Activated effector memory CD4-positive, alpha-beta T cell treated with Interleukin-2 at 50 U/mL for 16 hours (primary cell): ENCODE results near the gene RLN3.
"Not testable (repeated sequence)": the region's sequence is repeated elsewhere in the genome, so short reads cannot be mapped to it uniquely, and the experiment has no call there.

ENCODE experiments used
- DNase-seq: peaks from one replicate; pipeline ENCODE4 v3.0.0-alpha.2; 2020

The RLN3 gene

DNA sequence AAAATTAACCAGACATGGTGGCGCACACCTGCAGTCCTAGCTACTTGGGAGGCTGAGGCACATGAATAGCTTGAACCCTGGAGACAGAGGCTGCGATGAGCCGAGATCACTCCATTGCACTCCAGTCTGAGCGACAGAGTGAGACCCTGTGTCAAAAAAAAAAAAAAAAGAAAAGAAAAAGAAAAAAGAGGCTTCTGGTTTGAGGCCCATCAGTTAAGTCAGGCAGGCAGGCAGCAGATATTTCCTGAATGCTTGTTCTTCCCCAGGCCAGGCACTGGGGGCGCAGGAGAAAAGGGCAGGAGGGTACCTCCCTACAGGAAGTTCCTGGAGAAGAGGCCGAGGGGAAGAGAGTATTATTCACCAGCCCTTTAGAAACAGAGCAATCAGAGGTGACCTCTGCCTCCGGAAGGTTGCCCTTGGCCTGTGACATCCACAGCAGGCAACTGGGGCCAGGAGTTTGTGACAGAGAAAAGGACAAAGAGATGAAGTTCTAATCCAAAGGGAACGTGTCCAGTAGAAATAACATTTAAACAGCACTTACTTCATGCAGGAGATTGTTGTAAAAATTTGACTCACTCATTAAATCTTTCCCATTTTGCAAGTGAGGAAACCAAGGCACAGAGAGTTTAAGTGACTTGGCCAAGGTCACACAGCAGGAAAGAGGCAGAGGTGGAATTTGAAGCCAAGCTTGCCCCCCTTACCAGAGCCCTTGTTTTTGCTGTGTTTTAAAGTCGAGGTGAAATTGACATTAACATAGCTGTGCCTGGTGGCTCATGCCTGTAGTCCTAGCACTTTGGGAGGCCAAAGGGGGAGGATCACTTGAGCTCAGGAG is 4.3 kb upstream of the RLN3 start:
- no peak for DNase-seq

DNA sequence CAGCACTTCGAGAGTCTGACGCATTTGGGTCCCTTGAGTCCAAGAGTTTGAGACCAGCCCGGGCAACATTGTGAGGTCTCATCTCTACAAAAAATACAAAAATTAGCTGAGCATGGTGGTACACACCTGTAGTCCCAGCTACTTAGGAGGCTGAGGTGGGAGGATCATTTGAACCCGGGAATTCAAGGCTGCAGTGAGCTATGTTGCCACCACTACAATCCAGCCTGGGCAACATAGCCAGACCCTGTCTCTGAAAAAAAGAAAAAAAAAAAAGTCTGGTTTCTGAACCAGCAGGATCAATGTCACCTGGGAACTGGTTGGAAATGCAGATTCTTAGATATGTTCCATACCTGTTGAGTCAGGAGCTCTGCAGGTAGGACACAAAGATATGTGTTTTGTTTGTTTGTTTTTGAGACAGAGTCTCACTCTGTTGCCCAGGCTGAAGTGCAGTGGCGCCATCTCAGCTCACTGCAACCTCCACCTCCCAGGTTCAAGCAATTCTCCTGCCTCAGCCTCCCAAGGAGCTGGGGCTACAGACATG is 1.2 kb upstream of the RLN3 start:
- DNase-seq, result not testable (repeated sequence)

DNA sequence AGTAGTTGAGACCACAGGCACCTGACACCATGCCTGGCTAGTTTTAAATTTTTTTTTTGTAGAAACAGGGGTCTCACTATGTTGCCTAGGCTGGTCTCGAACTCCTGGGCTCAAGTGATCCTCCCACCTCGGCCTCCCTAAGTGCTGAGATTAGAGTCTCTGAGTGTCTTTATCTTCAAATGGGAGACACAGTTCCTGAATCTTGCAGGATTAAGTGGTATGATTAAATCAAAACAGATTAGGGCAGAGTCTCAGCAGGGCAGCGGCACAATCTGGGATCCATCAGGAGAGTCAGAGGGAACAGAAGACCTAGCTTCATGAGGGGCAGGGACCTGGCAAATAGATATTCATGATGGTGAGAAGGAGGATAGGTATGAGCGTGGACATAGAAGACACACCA is 953 bp downstream of the RLN3 start:
- DNase-seq, result no peak

DNA sequence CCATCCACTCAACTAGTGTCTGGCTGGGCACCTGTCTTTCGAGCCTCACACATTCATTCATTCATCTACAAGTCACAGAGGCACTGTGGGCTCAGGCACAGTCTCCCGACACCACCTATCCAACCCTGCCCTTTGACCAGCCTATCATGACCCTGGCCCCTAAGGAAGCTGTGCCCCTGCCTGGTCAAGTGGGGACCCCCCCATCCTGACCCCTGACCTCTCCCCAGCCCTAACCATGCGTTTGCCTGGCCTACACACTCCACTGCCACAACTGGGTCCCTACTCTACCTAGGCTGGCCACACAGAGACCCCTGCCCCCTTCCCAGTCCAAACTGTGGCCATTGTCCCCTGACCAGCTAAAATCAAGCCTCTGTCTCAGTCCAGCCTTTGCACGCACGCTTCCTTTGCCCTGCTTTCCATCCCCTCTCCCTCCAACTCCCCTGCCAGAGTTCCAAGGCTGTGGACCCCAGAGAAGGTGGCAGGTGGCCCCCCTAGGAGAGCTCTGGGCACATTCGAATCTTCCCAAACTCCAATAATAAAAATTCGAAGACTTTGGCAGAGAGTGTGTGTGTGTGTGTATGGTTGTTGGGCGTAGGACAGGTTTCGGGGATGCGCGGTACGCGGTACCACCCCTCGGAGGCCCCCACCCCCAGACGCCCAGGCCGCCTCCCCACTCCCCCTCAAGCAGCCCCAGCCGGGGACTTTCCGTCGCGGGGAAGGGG is 3.2 kb downstream of the RLN3 start:
- DNase-seq, result no peak

DNA sequence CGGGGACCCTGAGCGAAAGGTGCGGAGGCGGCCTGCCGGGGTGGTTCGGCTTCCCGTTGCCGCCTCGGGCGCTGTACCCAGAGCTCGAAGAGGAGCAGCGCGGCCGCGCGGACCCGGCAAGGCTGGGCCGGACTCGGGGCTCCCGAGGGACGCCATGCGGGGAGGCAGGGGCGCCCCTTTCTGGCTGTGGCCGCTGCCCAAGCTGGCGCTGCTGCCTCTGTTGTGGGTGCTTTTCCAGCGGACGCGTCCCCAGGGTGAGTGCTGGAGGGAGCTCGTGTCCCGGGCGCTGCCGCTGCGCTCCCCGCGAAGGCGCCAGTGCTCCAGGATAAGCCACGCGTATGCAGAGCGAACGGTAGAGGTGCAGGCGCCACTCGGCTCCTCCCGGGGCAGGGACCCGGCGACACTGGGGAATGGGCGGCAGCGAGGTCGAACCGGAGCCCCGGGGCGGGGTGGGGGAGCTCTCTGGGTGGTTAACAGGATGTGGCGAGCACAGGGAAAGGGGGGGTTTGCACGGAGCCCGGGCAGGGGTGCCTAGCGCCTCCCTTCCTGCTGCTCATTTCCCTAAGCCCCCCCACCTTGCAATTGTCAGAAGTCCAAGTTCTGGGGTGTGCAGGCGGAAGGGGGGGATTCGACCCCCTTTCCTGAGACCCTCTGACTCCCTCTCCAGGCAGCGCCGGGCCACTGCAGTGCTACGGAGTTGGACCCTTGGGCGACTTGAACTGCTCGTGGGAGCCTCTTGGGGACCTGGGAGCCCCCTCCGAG is 4.0 kb downstream of the RLN3 start, which contains the start of gene IL27RA:
Gene IL27RA, plus strand, starts transcription at position 44 of the 762 bp plus-strand sequence. Its CDS starts 111 bp downstream, at position 155.
- DNase-seq, result peak; percentile 85

DNA sequence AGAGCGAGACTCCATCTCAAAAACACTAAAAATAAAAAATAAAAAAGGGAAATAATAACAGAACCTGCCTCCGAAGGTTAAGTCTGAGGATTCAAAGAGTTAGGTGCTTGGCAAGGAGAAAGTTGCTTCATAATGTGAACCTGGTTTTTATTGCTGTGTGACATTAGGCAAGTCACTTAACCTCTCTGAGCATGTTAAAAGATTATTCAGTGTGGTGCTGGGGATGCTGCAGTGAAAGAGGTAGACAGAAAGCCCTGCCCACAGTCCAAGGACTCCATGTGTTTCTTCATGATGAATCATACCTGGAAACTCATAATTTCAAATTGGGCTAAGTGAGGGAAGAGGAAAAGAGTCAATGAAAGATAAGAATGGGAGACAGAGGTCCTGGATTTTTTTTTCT is 6.0 kb downstream of the RLN3 start:
- DNase-seq, result no peak

DNA sequence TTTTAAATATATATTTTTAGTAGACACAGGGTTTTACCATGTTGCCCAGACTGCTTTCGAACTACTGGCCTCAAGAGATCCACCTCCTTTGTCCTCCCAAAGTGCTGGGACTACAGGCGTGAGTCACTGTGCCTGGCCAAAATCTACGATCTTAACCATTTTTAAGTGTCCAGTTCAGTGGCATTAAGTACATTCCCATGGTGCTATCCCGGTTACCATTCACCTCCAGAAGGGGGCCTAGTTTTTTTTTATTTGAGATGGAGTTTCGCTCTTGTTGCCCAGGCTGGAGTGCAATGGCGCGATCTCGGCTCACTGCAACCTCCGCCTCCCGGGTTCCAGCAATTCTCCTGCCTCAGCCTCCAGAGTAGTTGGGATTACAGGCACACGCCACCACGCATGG is 7.2 kb downstream of the RLN3 start:
- DNase-seq, result not testable (repeated sequence)

DNA sequence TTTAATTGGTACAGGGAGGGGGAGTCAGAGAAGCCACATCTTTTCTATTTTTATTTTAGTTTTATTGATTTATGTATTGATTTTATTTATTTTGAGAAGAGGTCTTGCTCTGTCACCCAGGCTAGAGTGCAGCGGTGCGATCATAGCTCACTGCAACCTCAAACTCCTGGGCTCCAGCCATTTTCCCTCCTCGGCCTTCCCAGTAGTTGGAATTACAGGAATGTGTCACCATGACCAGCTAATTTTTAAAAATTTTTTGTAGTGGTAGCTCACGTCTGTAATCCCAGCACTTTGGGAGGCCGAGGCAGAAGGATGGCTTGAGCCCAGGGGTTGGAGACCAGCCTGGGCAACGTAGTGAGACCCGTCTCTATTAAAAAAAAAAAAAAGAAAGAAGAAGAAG is 7.8 kb downstream of the RLN3 start:
- DNase-seq, result no peak

DNA sequence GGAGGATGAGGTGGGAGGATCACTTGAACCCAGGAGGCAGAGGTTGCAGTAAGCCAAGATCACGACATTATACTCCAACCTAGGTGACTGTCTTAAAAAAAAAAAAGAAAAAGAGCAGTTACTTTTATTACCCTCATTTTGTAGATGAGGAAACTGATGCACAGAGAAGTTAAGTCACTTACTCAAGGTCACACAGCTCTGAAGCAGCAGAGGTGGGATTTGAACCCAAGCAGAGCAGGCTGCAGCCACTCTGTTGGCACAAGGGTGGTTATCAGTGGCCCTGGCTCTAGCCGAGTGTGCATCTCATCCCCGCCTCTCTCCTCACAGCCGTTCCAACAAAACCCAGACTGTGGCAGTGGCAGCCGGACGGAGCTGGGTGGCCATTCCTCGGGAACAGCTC is 11.2 kb downstream of the RLN3 start:
- no peak for DNase-seq

DNA sequence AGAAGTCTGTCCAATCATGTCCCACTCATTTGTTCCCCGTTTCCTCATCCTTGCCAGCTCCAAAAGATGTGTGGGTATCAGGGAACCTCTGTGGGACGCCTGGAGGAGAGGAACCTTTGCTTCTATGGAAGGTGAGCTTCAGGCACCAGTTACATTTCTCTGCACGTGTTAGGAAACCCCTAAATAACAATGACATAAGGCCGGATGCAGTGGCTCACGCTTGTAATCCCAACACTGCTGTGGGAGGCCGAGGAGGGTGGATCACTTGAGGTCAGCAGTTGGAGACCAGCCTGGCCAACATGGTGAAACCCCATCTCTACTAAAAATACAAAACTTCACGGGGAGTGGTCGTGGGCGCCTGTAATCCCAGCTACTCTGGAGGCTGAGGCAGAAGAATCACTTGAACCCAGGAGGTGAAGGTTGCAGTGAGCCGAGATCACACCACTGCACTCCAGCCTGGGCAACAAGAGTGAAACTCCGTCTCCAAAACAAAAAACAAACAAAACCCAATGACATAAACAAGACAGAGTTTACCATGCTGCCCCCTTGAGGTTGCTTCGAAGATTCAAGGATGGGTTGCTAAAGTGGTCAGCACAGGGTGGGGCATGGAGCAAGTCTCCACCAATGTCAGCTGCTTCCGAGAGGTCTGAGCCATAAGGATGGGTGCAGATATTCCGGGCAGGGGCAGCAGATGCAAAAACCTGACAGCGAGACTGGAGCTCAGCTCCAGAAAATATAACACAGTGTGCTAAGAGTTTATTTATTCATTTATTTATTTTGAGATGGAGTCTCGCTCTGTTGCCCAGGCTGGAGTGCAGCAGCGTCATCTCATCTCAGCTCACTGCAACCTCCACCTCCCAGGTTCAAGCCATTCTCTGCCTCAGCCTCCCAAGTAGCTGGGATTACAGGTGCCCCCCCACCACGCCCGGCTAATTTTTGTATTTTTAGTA is 15.0 kb downstream of the RLN3 start:
- DNase-seq, result not testable (repeated sequence)

DNA sequence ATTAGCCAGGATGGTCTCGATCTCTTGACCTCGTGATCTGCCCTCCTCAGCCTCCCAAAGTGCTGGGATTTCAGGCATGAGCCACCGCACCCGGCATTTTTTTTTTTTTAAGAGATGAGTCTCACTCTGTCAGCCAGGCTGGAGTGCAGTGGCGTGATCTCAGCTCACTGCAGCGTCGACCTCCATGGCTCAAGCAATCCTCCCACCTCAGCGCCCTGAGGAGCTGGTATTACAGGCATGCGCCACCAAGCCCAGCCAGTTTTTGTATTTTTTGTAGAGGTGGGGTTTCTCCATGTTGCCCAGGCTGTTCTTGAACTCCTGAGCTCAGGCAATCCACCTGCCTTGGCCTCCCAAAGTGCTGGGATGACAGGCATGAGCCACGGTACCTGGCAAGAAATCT is 19.9 kb downstream of the RLN3 start:
- not testable (repeated sequence) for DNase-seq

DNA sequence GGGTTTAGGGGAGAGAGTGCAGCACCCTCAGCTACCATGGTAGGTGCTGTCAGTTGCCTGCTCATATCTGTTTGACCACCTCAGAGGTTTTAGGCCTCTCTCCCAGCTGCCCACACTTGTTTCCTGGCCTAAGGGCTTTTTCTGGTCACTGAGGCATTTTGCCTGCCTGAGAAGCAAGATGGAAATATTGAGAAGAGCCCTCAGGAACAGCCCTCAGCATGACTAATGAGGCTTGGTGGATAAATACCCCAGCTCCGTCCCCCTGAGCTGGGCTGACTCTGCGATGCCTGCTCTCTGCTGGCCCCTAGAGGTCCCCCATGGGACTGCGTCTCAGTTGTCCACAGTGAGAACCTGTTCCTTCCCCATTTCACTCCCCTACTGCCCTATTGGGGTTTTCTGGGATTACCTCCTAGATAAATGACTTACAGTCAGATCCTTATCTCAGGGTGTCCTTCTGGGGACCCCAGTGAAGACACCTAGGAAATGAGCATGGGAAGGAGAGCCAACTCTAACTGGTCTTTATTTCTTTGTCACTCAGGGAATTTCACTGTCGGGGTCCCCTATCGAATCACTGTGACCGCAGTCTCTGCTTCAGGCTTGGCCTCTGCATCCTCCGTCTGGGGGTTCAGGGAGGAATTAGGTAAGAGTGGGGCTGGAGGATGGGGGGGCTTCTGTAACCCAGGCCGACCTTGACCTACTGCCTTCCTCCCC is 20.6 kb downstream of the RLN3 start:
- DNase-seq, result peak; percentile 49

DNA sequence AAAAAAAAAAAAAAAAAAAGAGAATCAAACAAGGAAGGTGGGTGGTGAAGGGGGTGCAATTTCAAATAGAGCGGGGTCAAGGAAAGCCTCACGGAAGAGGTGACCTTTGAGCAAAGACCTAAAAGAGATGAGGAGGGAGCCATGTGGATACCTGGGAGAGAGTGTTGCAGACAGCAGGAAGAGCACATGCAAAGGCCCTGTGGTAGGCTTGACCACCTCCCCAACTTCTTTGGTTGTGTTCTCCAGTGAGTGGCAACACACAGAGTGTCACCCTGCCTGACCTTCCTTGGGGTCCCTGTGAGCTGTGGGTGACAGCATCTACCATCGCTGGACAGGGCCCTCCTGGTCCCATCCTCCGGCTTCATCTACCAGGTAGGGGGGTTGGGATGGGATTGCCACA is 22.6 kb downstream of the RLN3 start:
- no peak for DNase-seq

DNA sequence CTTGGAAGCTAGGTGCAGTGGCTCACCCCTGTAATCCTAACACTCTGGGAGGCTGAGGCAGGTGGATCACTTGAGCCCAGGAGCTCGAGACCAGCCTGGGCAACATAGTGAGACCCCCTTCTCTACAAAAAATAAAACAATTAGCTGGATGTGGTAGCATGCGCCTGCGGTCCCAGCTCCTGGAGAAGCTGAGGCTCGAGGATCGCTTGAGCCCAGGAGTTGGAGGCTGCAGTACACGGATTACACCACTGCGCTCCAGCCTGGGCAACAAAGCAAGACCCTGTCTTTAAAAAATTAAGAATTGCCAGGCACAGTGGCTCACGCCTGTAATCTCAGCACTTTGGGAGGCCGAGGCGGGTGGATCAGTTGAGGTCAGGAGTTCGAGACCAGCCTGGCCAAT is 23.0 kb downstream of the RLN3 start:
- not testable (repeated sequence) for DNase-seq

DNA sequence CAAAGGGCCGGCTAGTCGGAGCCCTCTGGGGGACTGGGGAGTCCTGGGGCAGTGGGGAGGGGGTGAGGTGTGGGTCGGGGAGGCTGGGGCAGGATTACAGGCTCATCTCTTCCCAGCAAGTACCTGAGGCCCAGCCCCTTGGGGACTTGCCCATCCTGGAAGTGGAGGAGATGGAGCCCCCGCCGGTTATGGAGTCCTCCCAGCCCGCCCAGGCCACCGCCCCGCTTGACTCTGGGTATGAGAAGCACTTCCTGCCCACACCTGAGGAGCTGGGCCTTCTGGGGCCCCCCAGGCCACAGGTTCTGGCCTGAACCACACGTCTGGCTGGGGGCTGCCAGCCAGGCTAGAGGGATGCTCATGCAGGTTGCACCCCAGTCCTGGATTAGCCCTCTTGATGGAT is 24.0 kb downstream of the RLN3 start:
- no peak for DNase-seq

DNA sequence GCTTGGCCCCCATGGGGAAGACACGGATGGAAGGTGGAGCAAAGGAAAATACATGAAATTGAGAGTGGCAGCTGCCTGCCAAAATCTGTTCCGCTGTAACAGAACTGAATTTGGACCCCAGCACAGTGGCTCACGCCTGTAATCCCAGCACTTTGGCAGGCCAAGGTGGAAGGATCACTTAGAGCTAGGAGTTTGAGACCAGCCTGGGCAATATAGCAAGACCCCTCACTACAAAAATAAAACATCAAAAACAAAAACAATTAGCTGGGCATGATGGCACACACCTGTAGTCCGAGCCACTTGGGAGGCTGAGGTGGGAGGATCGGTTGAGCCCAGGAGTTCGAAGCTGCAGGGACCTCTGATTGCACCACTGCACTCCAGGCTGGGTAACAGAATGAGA is 24.5 kb downstream of the RLN3 start:
- DNase-seq, result no peak

DNA sequence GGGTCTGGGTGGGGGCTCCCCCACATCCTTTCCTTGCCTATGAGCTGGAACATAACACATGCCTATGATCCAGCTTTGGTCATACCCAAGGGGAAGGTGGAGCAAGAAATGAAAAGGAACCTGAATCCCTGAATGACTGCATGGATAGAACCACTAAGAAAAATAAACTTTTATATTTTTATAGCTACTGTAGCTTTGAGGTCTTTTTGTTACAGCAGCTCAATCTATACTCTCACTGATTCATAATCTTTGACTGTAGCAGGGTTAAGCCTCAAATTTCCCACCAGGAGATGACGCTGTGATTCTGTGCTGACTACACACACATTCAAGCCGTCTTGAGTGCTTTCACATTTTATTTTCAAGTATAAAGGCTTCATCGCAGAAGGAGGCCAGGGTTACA is 25.1 kb downstream of the RLN3 start:
- DNase-seq, result no peak

DNA sequence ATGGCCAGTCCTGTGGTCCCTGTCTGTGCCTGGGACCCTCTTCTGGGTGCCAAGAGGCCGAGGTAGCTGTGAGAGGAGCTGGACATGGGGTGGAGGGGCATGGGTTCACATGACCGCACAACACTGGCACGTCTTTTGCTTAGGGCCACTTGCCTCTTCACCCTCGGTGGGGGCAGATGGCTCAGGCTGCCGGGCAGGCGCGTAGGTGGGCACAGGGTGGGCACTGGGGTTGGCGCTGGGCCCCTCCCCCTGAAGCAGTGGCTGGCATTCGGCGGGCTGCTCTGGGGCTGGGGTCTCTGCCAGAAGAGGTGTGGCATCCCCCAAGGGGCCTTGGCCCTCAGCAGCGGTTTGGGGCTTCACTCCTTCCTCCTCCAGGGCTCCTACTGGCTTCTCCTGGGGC is 25.6 kb downstream of the RLN3 start:
- no peak for DNase-seq

DNA sequence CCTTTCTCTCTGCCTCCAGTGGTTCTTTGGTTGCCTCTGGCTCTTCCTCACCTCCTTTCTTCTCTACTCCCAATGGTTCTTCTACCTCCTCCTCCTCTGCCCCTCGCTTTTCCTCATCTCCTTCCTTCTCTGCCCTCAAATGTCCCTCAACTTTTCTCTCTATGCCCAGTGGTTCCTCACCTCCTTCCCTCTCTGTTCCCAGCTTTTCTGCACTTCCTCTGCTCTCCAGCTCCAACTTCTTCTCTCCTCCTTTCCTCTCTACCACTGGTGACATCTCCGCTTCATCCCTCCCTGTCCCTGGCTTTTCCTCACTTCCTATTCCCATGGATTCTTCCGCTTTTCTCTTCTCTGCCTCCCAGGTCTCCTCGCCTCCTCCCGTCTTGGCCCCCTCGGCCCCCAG is 26.2 kb downstream of the RLN3 start:
- no peak for DNase-seq

DNA sequence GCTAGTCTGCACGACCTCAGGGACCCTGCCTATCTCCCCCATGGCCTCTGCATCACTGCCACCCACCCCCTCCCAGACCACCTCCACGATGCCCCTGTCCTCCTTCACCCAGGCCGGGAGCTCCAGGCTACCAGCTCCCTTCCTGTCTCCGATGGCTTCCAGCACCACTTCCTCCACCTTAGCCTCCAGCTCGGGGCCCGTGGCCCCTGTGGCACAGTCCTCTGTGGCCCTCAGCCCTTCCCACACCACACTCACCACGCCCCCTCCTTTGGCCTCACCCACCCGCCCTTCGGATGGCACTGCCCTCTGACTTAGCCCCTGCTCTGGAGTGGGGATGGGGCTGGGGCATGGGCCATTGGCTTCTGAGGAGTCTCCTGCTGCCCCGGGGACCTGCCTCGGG is 26.8 kb downstream of the RLN3 start:
- DNase-seq, result no peak

DNA sequence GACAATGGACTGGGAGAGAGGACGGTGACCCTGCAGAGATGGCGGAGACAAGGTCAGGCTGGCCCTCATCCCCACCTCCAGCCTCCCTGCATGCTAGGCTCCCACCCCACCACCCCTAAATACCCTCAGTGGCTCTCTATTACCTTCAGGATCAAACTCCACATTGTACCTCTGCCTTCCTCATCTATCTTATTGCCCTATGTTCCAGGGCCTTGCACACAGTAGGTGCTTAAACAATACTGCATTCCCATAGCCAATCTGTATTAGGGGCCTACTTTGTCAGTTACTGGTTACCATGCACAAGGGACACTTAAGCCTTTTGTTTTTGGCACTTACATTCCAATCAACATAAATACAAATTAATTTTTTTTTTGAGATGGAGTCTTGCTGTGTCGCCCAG is 27.4 kb downstream of the RLN3 start:
- DNase-seq, result no peak
